Suprapubic skin (tissue), 4 donors: ENCODE measurements around the gene THOC1.

Source experiments
- POLR2A ChIP-seq, 2 donors: fragments of 450-650 bp; IDR thresholded peaks; one replicate each; pipeline ENCODE4 v1.6.1; 2017; ENCODE audit warnings: antibody characterized with exemption in 2 of 2, mild to moderate bottlenecking in 2 of 2, moderate library complexity in 2 of 2
- POLR2AphosphoS5 ChIP-seq, 3 donors: sonication (generic); formaldehyde crosslinking; IDR thresholded peaks; one replicate each; pipeline ENCODE4 v1.6.1; 2017; ENCODE audit warnings: antibody characterized with exemption in 3 of 3
- TF ChIP-seq, protein P1 (sequence below), 2 donors: fragments of 200-600 bp in 1 of 2; fragments of 450-650 bp in 1 of 2; sonication (generic) in 1 of 2; IDR thresholded peaks; one replicate each; pipeline ENCODE4 v1.5.1; 2016 to 2019; ENCODE audit warnings: antibody characterized with exemption in 2 of 2, mild to moderate bottlenecking in 1 of 2, moderate library complexity in 1 of 2

DNA sequence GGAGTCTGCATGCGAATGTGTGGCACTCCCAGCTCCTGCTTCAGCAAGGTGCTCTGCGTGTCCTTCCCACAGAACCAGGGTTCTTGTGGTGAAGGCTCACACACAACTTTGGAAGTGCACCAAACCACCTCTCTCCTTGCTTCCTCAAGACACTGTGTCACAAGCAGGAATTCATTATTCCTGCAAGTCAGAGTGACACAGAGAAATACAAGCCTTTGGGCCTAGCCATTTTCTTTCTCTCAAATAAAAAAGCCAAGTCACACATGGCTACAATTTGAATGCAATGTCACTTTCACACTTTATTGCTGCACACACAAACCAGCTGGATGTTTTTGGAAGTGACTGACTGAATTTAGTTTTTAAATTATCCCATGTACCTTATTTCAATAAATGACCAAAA, 30.1 kb upstream of the THOC1 start:
- TF ChIP-seq, protein P1, sequence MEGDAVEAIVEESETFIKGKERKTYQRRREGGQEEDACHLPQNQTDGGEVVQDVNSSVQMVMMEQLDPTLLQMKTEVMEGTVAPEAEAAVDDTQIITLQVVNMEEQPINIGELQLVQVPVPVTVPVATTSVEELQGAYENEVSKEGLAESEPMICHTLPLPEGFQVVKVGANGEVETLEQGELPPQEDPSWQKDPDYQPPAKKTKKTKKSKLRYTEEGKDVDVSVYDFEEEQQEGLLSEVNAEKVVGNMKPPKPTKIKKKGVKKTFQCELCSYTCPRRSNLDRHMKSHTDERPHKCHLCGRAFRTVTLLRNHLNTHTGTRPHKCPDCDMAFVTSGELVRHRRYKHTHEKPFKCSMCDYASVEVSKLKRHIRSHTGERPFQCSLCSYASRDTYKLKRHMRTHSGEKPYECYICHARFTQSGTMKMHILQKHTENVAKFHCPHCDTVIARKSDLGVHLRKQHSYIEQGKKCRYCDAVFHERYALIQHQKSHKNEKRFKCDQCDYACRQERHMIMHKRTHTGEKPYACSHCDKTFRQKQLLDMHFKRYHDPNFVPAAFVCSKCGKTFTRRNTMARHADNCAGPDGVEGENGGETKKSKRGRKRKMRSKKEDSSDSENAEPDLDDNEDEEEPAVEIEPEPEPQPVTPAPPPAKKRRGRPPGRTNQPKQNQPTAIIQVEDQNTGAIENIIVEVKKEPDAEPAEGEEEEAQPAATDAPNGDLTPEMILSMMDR (IDR thresholded peaks at IDR 0.05): no peak
- TF ChIP-seq POLR2AphosphoS5 (IDR thresholded peaks at IDR 0.05) (no peak), POLR2A (IDR thresholded peaks at IDR 0.05) (no peak)
